HG02852 (cell line): ENCODE results near the gene MAFF.

ENCODE experiments used
- ATAC-seq: cut with Tn5 transposase; IDR thresholded peaks from one replicate; pipeline ENCODE4 v1.9.1; 2021; ENCODE audit warnings: mild to moderate bottlenecking, moderate library complexity; ENCODE audit not compliant: unreplicated experiment

Gene MAFF

DNA sequence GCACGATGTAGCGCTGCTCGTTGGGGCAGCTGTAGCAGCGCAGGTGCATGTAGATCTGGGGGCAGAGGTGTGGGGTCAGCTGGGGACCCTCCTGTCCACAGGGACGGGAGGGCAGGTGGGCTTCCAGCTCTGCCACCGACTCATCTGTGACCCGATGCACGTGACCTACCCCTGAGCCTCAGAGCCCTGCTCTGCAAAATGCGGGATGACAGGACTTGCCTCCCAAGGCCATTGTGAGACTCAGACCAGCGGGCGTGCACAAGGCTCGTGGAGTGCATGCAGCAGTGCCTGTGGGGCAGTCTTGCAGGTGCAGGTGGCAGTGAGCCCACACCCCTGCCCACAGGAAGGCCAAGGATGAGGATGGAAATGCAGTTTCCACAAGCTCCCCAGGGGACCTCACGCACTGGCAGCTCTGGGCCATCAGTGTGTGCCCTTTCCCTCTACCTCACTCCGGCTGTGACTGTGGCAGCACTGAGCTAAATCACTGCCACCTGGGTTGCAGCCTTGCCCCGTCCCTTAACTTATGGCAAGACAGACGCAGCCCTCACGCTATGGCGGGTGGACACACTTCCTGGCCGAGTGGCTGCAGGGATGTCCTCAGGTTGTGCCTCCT lies 44.4 kb downstream of the MAFF start:
- no peak for ATAC-seq

DNA sequence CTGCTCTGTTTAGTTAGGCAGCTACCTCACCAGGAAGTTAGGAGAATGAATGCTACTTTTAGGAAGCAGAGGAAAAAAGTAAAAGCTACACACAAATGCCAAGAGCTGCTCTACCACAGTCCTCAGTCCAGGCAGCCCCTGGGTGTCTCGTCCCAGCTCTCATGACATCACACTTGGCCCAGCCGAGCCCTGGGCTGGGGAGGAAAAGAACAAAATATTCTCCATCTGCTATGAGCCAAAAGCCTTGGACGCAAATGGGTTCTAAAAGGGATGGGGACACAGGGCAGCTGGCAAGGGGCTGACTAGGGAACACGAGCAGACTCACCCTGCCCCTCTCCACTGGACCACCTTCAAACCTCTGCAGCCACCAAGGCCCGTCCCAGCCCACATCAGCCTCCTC lies 44.9 kb downstream of the MAFF start:
- no peak for ATAC-seq

GRCh38 chr22:38247713-38248112 lies 45.9 kb downstream of the MAFF start:
- ATAC-seq: no peak

GRCh38 chr22:38248280-38248679 lies 46.5 kb downstream of the MAFF start:
- no peak for ATAC-seq

GRCh38 chr22:38249301-38249700 lies 47.5 kb downstream of the MAFF start:
- no peak for ATAC-seq

DNA sequence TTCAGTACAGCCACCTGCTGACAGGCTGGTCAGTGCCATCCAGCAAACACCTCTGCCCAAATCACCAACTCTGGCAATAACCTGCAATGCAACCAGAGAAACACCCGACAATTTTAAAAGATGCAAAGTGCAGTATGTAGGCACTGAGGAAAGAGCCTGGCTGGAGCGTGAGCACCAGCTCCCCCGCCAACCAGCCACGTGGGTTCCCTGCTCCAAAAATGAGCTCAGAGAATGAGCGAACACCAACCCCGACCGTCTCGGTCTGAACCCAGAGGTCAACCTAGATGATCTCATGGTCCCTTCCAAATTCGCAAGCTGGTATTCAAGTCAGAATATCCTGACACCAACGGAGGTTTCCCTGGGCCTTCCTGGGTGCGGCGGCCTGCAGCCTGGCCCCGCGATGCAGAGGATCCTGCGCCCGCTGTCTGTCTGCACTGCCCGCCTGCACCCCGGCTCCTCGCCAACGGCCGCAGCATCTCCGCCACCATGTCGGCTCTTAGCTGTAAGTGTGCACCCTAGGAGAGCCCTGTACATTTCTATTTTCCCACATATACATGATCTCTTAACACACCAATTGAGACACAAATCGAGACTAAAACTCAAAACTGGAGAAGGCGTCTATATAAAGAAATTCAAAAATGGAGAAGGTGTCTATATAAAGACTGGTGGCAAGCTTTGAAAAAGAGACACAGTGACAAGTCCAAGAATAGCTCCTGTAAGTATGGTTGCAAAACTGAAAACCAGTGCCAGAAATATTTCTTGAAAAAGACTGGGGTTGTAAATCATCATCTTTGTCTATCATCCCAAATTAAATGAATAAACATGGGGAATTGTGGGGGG lies 48.2 kb downstream of the MAFF start:
- ATAC-seq: no peak

DNA sequence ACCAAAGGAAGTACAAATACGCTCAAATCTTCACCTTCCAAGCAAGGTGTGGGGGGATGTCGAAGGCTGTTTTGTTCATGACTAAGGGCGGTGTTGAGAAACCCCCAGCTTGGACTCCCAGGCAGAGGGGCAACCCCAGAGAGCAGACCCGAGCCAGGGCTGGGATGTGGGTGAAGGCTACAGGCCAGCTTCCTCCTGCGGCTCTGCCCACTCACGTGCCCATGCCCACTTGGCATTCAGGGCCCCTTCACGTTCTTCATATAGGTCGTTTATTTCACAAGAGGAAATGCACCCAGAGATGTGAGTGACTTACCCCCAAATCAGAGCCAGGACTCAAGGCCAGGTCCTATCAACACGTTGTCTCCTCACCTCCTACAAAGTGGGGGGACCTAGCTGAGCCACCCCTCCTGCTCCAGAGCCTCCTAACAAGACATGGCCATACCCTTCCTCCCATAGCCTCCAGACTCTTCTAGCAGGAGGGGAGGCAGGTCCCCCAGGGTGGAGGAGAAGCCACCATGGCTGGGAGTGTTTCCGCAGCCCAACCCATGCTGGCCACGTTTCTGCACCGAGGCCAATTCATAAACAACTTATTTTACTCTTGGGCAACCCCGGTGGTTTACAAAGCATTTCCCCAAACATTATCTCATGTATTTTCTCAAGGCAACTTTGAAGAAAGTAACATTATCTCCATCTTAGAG lies 49.0 kb downstream of the MAFF start:
- no peak for ATAC-seq

GRCh38 chr22:38251341-38251692 lies 49.5 kb downstream of the MAFF start:
- ATAC-seq: no peak

- ATAC-seq: no peak
Measured at GRCh38 chr22:38255697-38256096, 53.9 kb downstream of the MAFF start.

DNA sequence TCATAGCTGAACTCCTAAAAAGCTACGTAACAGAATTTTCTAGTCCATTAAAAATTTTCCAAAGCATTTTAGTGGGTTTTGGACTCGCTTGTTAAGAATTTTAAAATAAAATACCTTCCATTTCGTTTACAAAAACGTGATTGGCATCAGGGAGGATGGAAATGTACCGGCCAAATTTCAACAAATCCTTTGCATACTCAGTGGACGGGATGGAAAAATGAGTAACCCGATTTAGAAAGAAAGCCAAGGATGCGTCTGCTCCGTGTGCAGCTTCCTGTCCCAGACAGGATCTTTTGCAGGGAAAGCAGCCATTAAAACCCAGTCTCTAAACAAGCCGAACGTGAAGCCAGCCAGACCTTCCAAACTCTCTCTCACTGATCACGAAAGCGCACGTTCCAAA lies 55.4 kb downstream of the MAFF start:
- ATAC-seq: no peak

- ATAC-seq: no peak
Measured at GRCh38 chr22:38257650-38258250, 56.0 kb downstream of the MAFF start.

- ATAC-seq: no peak
Measured at GRCh38 chr22:38258895-38259294, 57.1 kb downstream of the MAFF start.

DNA sequence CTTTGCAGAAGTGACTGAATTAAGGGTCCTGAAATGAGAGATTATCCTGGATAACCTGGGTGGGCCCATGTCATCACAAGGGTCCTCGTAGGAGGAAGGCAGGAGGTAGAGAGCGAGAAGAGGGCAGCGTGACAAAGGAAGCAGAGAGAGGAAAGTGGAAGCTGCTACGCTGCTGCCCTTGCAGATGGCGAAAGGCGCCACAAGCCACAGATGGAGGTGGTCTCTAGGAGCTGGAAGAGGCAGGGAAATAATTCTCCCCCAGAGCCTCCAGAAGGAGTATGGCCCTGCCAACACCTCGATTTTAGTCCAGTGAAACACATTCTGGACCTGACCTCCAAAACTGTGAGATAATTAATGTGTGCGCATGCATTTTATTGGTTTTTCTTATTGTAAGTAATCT lies 57.6 kb downstream of the MAFF start:
- ATAC-seq: no peak

DNA sequence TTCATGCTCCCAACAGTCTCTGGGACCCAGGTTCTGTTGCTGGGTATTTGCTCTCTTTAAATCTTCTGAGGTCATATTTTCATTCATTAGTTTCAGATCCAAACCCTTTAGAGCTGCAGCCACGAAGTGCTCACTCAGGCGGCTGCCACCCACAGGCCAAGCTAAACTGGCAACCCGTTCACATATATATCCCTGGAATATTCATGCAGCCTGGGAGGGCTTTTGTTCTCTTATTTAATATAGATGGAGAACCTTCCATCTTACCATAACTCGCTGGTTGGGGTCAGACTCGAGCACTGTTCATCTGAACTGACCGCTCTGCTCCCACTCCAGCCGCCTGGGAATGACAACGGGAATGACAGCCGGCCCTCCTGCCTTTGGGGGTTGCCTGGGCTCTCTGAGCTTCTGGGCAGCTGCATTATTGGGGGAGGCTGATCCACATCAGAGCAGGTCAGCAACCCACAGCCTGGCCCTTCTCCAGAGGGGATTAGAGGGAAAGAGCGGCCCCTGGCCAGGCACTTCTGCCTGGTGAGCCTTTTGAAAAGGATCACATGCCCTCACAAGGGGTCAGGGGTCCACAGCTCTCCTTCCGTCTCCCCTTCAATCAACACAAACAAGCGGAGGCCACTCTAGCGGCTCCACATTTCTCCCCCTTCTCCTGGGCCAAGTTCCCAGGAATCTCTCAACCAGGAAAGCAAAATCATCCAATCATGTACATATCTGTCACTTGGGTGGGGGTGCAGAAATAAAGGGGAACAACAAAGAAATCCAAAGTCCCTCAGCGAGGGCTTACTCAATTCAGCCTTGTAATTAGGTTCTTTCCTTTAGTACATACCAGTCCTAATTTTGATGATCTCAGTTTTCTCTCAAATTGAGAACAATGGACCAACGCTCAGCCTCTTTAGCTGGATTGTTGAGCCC lies 59.2 kb downstream of the MAFF start:
- ATAC-seq: no peak

- ATAC-seq: no peak
Measured at GRCh38 chr22:38262051-38262795, 60.4 kb downstream of the MAFF start.

DNA sequence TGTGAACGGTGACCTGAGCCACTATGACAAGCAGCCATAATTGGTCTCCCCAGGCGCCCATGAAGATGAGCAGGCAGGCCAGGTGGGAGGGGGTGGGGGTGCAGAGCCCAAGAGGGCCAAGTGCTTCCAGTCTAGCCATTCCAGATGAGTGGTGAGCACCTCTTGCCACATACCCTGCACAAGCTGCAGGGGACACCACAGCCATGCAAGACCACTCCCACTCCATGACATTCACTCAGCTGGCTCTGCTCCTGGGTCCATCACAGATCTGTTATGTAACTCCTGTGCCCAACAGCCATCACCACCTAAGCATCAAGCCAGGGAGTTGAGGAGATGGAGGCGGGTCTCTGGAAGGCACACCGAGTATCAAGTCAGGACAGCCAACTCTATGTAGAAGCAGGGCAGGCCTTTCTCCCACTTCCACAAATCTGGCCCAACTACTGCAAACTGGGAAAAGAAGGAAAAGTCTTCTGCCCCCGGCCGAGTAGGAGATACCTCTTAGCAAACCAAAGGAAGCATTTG lies 62.6 kb downstream of the MAFF start:
- no peak for ATAC-seq
